ENCODE results near the gene GRB7. TPM values are rescaled to one million over a fixed set of nuclear protein-coding genes. Genes with fewer than 3 reads are reported as not detected.

Gene GRB7
- total RNA-seq, 2 donors from 2014 or later = 25.4 to 39.9 TPM

DNA sequence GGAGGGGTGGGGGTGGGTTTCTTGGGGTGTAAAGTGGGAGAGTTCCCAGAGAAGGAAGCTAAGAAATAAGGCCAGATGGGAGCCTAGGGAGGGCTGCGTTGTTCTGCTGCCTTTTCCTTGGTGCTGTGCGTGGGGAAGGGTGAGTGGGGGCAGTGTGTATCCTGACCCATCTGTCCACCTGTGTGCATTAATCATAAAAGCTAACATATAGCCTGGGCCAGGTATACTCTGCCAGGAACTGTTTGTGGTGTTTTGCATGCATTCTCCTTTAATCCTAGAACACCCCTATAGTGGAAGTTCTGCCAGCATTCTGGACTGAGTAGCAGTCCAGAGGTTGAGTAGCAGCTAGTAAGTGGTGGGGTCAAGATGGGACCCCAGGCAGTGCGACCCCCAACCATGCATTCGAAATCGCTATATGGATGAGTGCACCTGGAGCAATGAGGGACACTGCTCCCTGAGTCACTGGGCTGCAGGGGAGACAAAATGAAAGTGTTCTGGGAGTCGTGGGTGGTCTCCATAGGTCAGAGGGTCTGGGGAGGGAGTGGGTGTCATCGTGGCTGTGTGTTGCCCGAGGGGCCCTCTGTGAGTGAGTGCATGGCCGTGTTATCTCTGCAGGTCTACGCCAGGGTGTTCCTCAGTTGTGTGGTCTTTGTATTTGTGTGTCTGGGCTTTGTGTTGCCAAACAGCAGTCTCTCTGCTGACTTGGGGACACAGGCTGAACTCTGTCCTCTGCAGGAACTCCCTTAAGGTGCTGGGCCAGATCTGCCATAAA, 36.5 kb upstream of the GRB7 start:
- intact Hi-C loops (cut with DNase I) = no loop called here
- H3K4me3 ChIP-seq = peak overlapping the region in 1 of 2 donors; percentile 90
- no peaks in the 10 kb centered on the region for H3K27me3 ChIP-seq
- H3K9me3 ChIP-seq = no peaks in the 10 kb centered on the region
- TF ChIP-seq POLR2A (IDR thresholded peaks at IDR 0.05) = peak in 1 of 3 donors; percentile 15
- TF ChIP-seq, protein P1, sequence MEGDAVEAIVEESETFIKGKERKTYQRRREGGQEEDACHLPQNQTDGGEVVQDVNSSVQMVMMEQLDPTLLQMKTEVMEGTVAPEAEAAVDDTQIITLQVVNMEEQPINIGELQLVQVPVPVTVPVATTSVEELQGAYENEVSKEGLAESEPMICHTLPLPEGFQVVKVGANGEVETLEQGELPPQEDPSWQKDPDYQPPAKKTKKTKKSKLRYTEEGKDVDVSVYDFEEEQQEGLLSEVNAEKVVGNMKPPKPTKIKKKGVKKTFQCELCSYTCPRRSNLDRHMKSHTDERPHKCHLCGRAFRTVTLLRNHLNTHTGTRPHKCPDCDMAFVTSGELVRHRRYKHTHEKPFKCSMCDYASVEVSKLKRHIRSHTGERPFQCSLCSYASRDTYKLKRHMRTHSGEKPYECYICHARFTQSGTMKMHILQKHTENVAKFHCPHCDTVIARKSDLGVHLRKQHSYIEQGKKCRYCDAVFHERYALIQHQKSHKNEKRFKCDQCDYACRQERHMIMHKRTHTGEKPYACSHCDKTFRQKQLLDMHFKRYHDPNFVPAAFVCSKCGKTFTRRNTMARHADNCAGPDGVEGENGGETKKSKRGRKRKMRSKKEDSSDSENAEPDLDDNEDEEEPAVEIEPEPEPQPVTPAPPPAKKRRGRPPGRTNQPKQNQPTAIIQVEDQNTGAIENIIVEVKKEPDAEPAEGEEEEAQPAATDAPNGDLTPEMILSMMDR (IDR thresholded peaks at IDR 0.05) = no peak
- peaks cover 64% of the 10 kb centered on the region for H3K4me1 ChIP-seq
- H3K36me3 ChIP-seq (replicated peaks in 1 of 2; ENCODE audit: insufficient read depth in 1 of 2, low read depth in 2 of 2) = no peaks in the 10 kb centered on the region
- WGBS, 2 donors = 19 to 22% methylated on average over 6 to 10 of the region's 10 CpGs
- H3K27ac ChIP-seq = peak overlapping the region; percentile 81 to 97 (median 94)
- peak in 3 of 4 donors; percentile 45 to 67 (median 54) for DNase-seq
- ATAC-seq = no peak

GRCh38 chr17:39701784-39702422, 35.8 kb upstream of the GRB7 start:
- Histone ChIP-seq H3K9me3 (no peaks in the 10 kb centered on the region), H3K4me1 (peaks cover 67% of the 10 kb centered on the region), H3K27ac (peak overlapping the region; percentile 81 to 97 (median 96)), H3K36me3 (replicated peaks in 1 of 2; ENCODE audit: insufficient read depth in 1 of 2, low read depth in 2 of 2) (no peaks in the 10 kb centered on the region), H3K4me3 (no peak overlapping the region), H3K27me3 (no peaks in the 10 kb centered on the region)
- ATAC-seq (no peak), DNase-seq (no peak)
- TF ChIP-seq, protein P1 (IDR thresholded peaks at IDR 0.05) = no peak
- no peak for TF ChIP-seq POLR2A (IDR thresholded peaks at IDR 0.05)
- intact Hi-C loops (cut with DNase I) = no loop called here
- 51 to 62% methylated on average over 4 of the region's 4 CpGs for WGBS, 2 donors

- intact Hi-C loops (cut with DNase I) = no loop called here
- TF ChIP-seq POLR2A (IDR thresholded peaks at IDR 0.05) = no peak
- TF ChIP-seq, protein P1 (IDR thresholded peaks at IDR 0.05) = no peak
- H3K4me3 ChIP-seq = no peak overlapping the region
- ATAC-seq (no peak), DNase-seq (no peak)
- WGBS, 2 donors = 49 to 55% methylated on average over 9 to 12 of the region's 12 CpGs
- H3K4me1 ChIP-seq = peaks cover 79% of the 10 kb centered on the region
- H3K27me3 ChIP-seq = no peaks in the 10 kb centered on the region
- no peaks in the 10 kb centered on the region for H3K36me3 ChIP-seq (replicated peaks in 1 of 2; ENCODE audit: insufficient read depth in 1 of 2, low read depth in 2 of 2)
- H3K9me3 ChIP-seq = no peaks in the 10 kb centered on the region
- peak overlapping the region; percentile 95 to 99 (median 97) for H3K27ac ChIP-seq
These were observed 34.5 kb upstream of the GRB7 start for GRCh38 chr17:39702901-39703893.

GRCh38 chr17:39703913-39704312, 33.8 kb upstream of the GRB7 start:
- Histone ChIP-seq H3K4me3 (no peak overlapping the region), H3K9me3 (no peaks in the 10 kb centered on the region), H3K27me3 (no peaks in the 10 kb centered on the region), H3K36me3 (replicated peaks in 1 of 2; ENCODE audit: insufficient read depth in 1 of 2, low read depth in 2 of 2) (no peaks in the 10 kb centered on the region), H3K4me1 (peaks cover 83% of the 10 kb centered on the region), H3K27ac (peak overlapping the region; percentile 95 to 99 (median 97))
- ATAC-seq (no peak), DNase-seq (no peak)
- no peak for TF ChIP-seq POLR2A (IDR thresholded peaks at IDR 0.05)
- TF ChIP-seq, protein P1 (IDR thresholded peaks at IDR 0.05) = no peak
- intact Hi-C loops (cut with DNase I) = no loop called here
- whole genome bisulfite sequencing, 2 donors = 72 to 81% methylated on average over 3 to 5 of the region's 5 CpGs
